Prostate gland (tissue), 2 donors: Measurements from ENCODE around the gene PDE6C.

ENCODE experiments used
- POLR2A ChIP-seq: fragments of 450-650 bp; IDR thresholded peaks from one replicate; pipeline ENCODE4 v1.6.1; 2016; ENCODE audit warnings: antibody characterized with exemption, mild to moderate bottlenecking
- TF ChIP-seq, protein P1 (sequence below), 4 experiments: fragments of 200-600 bp in 2 of 4; fragments of 450-650 bp in 2 of 4; sonication (generic) in 2 of 4; IDR thresholded peaks; 1 replicate in 3 of 4; 2 replicates in 1 of 4; pipeline ENCODE4 v1.5.1; 2016 to 2019; ENCODE audit warnings: antibody characterized with exemption in 4 of 4, mild to moderate bottlenecking in 2 of 4, moderate library complexity in 2 of 4

DNA sequence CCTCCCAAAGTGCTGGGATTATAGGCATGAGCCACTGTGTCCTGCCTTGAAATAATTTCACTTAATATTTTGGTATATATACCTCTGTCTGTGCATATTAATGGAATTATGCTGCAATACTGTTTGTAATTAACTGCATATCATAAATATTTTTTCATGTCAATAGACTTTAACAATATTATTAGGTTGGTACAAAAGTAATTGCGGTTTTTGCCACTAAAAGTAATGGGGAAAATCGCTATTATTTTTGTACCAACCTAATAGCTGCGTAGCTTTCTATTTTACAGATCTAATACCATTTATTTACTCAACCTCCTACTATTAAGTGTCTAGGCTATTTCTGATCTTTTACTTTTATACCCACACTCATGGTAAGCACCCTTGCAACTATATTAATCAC, 3.9 kb upstream of the PDE6C start:
- TF ChIP-seq, protein P1, sequence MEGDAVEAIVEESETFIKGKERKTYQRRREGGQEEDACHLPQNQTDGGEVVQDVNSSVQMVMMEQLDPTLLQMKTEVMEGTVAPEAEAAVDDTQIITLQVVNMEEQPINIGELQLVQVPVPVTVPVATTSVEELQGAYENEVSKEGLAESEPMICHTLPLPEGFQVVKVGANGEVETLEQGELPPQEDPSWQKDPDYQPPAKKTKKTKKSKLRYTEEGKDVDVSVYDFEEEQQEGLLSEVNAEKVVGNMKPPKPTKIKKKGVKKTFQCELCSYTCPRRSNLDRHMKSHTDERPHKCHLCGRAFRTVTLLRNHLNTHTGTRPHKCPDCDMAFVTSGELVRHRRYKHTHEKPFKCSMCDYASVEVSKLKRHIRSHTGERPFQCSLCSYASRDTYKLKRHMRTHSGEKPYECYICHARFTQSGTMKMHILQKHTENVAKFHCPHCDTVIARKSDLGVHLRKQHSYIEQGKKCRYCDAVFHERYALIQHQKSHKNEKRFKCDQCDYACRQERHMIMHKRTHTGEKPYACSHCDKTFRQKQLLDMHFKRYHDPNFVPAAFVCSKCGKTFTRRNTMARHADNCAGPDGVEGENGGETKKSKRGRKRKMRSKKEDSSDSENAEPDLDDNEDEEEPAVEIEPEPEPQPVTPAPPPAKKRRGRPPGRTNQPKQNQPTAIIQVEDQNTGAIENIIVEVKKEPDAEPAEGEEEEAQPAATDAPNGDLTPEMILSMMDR (IDR thresholded peaks at IDR 0.05) = no peak
- TF ChIP-seq POLR2A = no peak
